GM18861 (cell line): ENCODE data around the gene MED19.
"Not testable (repeated sequence)": the region's sequence is repeated elsewhere in the genome, so short reads cannot be mapped to it uniquely, and the experiment has no call there.

ENCODE experiments used
- ATAC-seq: cut with Tn5 transposase; IDR thresholded peaks from one replicate; pipeline ENCODE4 v1.9.1; 2021; ENCODE audit not compliant: unreplicated experiment

Gene MED19, protein sequence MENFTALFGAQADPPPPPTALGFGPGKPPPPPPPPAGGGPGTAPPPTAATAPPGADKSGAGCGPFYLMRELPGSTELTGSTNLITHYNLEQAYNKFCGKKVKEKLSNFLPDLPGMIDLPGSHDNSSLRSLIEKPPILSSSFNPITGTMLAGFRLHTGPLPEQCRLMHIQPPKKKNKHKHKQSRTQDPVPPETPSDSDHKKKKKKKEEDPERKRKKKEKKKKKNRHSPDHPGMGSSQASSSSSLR

DNA sequence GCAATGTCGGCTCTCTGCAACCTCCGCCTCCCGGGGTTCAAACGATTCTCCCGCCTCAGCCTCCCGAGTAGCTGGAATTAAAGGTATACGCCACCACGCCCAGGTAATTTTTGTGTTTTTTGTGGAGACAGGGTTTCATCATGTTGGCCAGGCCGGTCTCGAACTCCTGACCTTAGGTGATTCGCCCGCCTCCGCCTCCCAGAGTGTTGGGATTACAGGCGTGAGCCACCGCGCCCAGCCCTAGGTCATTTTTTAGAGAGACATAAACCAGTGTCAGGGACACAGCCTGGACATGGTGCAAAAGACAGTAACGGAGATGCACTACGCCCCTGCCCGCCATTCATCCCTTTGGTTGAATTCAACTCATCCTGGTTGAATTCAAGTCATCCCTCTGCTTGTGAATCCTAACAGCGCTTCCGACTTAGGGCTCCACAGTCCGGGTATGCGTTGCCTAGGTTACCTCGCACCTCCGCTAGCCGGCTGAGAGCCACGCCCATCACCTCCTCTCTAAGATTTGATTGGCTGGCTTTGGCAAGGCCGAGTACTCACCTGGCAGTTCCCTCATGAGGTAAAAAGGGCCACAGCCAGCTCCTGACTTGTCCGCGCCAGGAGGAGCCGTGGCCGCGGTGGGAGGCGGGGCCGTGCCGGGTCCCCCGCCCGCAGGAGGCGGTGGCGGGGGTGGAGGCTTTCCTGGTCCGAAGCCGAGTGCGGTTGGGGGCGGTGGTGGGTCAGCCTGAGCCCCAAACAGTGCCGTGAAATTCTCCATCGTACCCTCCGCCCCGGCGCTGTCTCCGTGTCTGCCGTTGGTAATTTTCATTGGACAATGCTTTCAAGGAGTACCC lies at the start of gene MED19:
Gene MED19 (minus strand): TSS at position 802 of the 842 bp plus-strand sequence. CDS start 36 bp downstream, at position 766.
- ATAC-seq, result peak; percentile 22

DNA sequence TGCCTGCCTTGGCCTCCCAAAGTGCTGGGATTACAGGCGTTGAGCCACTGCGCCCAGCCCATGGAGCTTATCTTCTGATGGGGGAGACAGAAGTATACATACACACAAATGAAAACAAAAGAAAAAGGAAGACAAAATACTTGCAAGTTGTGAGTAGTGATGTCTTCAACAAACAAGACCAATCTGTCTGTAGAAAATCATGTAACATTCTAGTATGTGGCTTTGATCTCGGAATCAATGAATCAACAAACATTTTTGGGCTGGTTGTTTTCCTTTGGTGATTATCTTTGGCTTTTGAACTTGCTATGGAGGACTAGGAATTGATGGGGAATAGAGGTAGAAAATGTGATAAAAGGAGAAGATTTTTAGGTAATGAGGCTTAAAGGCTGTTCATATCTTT lies 46.2 kb upstream of the MED19 start:
- ATAC-seq, result no peak

DNA sequence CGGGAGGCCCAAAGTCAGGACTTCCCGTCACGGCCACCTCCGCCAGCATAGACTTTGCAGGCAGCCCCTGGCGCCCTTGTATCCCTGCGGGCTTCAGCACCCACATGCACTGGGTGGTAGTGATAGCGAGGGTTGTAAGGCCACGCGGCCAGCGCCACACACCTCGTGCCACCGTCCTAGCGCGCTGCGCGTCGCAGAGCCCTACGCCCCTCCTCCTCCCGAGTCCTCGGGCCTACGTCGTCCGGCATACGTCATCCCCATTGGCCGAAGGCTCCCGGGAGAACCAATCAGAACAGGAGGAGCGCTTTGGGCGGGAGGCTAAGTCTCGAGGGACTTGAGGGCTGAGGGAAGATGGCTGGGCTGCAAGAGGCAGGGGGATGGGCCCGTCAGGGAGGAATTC lies 40.9 kb upstream of the MED19 start:
- ATAC-seq, result no peak

DNA sequence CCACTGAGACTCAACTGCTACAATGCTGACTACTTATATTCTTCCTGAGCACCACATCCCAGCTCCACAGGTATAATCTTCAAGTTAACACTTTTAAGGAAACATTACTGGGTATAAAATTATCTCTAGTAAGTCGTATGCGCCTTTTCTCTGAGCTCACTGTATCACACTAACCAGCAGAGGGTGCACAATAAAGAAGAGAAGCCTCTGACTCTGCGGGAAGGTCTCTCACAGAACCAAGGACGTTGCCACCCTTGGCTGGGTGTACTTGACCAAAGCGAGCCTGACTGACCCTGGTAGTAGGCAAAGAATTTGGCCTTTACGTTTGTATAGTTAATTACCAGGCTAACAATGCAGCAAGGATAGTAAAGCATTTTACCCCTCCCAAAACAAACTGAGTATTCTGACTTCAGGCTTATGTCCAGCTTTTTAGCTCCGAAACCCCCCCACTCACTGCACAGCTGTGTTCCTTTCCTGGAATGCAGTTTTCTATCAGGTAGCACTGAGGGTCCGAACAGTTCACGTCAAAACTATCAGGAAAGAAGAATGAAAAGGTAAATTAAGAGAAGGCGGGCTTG lies 39.8 kb upstream of the MED19 start, which contains the start of gene BTBD18:
Gene BTBD18 (minus strand): TSS at position 144 of the 578 bp plus-strand sequence. CDS start 631 bp downstream, outside the sequence.
- ATAC-seq, result no peak

DNA sequence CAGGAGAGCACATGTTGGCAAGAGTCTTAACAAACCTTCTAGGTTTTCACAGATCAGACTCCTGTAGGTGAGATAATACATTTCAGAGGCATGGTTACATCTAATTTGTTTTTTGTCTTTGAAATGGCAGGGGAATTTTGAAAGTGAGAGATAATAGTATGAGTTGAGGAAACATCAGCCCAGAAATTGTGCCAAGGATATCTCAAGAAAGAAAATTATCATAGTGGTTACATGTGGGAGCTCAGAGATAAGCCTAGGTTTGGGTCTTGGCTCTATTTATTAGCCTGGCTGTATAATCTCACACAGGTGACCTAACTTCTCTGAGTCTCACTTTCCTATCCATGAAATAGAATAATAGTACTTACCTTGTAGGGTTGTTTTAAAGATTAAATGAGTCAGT lies 39.2 kb upstream of the MED19 start:
- ATAC-seq, result no peak

DNA sequence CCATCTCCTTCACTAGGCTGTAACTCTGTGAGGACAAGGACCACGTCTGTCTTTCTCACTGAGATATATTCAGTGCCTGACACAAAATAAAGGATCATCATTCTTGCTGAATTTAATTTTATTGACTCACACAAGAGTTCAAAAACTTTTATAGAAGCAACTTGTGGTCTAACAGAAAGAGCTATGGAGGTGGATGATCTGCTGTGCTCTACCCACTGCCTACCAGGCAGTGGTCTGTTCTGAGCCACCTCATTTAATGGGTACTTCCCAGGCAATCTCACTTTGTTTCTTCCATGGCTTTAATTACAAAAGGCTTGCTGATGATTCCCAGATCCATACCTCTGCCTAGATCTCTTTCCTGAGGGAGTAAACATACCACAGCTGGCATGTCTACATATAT lies 34.9 kb upstream of the MED19 start:
- ATAC-seq, result no peak

DNA sequence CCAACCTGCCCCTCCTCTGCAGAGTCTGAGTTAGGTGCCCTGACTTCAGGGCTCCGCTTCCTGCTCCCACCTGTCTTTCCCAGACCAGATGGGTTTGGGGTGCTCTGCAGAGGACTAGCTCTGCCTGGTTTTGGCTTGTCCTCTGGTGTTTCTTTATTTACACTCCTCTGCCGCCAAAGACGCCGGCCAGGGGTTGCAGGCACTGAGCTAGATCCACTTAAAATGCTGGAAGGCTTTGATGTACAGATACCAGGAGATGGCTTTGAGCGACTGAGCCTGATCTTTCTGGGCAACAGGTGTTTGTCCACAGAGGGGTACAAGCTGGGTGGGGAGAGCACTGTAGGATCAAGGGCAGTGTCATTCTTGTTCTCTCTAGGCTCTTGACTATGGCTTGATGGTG lies 33.2 kb upstream of the MED19 start:
- ATAC-seq, result no peak

DNA sequence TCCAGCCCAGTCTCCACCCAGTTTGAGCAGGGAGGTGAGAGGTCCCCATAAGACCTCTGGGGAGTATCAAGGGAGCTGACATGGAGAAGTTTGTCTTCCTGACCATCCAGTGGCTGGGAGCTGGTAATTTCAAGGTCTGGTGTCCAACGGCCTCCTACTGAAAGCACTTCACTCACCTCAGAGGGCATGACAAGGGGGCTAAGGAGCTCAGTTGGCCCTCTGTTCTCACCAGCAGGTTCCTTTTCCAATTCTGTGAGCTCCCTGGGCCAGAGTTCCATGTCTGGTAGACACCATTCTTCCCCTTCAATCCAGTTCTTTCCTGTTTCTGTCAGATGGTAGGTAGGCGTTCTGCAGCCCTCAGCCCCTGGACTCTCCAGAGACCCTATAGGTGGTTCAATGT lies 32.3 kb upstream of the MED19 start:
- no peak for ATAC-seq

DNA sequence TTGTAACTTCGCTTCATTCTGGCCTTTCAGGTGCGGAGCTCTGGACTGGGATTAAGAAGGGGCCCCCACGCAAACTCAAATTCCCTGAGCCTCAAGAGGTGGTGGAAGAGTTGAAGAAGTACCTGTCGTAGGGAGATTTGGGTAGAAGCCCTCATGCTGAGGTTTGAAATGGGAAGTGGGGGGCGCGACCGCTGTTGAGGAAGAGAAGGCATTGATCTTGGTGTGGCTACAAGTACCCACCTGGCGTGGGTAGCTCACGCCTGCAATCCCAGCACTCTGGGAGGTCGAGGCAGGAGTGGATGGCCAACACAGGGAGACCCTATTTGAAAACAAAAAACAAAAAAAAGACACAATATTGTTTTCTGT lies 30.1 kb upstream of the MED19 start:
- ATAC-seq, result no peak

DNA sequence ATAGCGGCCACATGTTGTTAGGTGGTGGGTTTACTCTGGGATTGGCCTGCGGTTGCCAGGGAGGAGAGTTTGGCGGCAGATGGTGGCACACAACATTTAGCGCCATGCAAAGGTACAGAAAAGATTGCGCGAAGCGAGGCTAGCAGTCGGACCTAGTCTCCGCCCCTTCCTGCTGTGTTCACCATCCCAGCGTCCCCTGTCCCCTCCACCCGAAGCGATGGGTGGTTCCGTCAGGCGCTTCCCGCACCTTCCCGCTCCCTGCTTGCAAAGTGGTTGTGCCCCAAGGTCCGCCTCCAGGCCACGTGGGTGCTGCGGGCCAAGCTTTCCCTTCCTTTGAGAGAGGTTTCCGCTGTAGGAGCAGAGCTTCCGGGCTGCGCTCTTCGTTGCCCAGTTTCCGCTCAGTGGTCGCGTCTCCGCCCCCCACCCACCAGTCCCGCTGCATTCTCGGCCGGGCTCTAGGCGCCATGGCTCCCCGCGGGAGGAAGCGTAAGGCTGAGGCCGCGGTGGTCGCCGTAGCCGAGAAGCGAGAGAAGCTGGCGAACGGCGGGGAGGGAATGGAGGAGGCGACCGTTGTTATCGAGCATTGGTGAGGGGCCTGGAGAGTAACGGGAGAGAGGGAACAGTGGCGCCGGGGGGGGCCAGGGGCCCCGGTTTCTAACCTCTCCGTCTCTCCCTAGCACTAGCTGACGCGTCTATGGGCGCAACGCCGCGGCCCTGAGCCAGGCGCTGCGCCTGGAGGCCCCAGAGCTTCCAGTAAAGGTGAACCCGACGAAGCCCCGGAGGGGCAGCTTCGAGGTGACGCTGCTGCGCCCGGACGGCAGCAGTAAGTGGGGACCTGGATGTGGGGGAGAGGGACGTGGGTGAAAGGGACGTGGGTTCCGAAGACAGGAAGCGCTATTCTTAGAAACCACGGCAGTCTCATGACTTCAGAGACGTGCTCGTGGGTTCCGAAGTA lies 29.4 kb upstream of the MED19 start, which contains the start of gene SELENOH:
Gene SELENOH (plus strand): TSS at position 360 of the 955 bp plus-strand sequence. CDS start 105 bp downstream, at position 465.
- peak; percentile 85 for ATAC-seq

DNA sequence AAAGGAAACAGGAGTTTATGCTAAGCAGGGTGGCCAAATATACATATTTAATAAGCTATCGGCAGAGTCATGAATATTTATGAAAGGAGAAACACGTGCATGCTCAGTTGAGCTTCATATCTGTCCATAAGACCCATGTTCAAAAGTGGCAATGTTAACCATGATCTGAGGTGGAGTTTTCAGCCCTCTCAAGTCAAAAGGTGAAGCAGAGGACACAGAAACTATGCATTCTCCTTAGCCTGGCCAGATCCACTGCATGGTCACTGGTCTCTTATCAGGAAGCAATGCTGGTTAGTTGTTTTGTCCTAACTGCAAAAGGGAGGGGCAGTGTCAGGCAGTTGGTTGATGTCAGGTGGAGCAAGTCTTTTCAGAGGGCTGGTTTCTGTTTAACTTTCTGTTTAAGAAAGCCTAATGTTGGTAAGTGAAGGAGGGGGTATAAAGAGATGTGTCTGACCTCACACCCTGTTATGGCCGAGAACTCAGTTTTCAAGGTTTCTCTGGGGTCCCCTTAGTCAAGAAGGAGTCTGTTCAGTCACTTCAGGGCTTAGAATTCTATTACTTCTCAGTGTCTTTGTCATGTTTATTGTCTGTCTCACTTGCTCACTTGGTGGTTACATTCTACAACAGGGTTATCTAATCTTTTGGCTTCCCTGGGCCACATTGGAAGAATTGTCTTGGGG lies 23.7 kb upstream of the MED19 start:
- ATAC-seq, result no peak

DNA sequence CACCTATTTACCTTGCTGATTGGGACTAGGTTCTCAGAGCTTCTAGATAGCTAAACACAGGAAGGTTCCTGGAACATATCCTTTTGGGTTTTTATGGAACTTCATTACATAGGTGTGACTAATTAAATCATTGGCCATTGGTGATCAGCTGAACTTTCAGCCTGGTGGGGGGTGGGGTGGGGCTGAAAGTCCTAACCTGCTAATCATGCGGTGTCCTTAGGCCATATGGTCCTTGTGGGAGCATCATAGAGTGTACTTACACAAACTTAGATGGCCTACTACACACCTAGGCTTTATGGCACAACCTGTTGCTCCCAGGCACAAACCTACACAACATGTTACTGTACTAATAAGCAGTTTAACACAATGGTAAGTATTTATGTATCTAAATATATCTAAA lies 20.6 kb upstream of the MED19 start:
- ATAC-seq, result no peak

DNA sequence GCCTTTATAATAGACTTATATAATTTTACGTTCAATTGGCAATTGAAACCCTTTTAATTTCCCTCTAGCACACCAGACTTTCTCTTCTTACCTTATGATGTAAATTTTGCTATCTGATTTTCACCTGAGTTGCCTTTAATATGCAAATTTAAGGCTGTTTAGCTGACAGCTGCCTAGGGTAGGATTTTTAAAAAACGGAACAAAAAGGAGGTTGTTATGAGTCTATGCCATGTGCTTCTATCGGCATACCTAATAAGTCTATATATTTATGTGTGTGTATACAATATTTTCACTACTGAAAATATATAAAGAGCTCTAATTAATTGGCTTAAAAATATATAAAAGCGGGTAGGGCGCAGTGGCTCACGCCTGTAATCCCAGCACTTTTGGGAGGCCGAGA lies 17.5 kb upstream of the MED19 start:
- no peak for ATAC-seq

DNA sequence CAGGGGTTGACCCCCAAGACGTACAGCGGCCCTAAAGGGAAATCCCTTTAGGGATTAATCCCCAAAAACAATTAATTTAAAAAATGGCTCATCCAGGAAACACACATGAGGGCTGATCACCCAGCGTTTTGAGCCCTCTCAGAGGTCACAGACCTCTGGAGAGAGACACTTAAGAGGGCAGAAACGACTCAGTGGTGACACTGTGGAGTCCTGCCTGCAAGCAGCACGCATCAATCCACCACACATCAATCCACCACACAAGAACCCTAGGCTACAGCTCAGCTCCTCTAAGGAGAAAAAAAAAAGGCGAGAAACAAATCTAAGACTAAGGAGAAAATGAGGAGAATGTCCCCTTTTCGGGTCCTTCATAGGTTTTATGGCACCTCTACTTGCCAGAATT lies 16.8 kb upstream of the MED19 start:
- no peak for ATAC-seq

DNA sequence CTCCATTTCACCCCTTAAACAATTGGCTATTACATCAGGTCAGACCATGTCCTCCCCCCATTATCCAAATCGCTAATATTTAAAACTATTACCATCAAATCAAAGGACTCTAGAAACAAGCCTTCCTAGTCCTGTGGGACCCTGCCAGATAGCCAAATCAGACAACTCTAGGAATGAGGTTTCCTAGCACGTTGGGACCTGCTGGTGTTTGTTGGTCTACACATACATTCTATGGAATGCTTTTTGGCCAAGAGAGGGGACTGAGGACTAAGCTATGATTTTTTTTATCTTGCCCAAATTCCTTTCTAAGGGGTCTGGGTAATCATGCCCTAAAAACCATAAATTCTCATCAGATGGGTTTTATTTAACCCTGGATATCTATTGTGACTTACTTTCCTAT lies 15.2 kb upstream of the MED19 start:
- ATAC-seq, result no peak

DNA sequence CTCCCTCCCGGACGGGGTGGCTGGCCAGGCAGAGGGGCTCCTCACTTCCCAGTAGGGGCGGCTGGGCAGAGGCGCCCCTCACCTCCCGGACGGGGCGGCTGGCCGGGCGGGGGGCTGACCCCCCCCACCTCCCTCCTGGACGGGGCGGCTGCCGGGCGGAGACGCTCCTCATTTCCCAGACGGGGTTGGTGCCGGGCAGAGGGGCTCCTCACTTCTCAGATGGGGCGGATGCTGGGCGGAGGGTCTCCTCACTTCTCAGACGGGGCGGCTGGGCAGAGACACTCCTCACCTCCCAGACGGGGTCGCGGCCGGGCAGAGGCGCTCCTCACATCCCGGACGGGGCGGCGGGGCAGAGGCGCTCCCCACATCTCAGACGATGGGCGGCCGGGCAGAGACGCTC lies 4.7 kb upstream of the MED19 start:
- ATAC-seq, result not testable (repeated sequence)

DNA sequence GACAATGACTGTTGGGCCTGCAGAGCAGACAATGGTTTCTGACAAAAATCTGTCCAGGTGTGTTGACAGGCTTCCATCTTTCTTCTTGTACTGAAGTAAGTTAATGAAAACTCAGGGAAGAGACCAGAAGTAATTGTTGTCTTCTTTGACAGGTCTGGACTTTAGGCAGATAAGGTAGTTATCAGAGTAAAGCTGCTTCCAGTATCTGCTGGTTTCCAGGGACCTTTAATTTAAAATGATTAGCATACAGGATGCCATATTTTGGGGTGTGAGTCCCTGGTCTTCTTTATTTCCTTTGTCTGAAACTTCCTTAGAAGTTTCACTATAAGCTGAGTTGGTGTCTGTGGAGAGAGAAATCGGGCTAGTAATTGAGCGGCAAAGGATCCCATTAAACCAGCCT lies 1.8 kb upstream of the MED19 start:
- ATAC-seq, result no peak

DNA sequence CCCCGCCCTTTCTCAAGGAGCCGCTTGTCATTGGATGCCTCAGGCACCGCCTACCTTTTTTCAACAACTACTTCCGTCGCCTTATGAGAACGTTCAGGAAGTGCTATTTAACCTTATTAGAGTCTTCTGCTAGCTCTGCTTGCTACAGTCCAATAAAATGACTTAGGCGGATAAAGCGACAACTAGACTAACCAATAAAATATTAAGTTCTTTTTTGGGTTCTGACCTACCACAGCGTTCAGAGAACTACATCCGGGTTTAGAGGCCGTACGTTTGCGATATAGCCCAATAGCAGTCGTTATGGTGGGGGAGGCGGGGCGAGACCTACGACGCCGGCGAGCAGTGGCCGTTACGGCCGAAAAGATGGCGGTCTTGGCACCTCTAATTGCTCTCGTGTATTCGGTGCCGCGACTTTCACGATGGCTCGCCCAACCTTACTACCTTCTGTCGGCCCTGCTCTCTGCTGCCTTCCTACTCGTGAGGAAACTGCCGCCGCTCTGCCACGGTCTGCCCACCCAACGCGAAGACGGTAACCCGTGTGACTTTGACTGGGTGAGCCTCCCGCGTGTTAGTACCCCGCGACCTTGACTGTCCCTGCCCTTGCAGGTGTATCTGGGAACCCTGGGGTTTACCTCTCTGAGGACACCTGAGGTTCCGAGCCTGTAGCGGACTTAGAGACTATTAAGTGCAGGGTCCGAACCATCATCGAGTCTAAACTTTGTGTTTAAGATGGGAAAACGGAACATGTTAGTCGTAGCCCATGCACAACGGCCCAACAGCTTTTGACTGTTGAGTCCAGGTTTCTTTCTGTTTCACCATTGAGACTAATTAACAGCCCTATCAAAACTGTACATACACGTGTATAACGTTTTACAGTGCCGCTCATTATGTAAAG lies 488 bp upstream of the MED19 start, which contains the start of gene TMX2:
Gene TMX2 (plus strand): TSS at position 338 of the 895 bp plus-strand sequence. CDS start 26 bp downstream, at position 364.
- ATAC-seq, result peak; percentile 97

DNA sequence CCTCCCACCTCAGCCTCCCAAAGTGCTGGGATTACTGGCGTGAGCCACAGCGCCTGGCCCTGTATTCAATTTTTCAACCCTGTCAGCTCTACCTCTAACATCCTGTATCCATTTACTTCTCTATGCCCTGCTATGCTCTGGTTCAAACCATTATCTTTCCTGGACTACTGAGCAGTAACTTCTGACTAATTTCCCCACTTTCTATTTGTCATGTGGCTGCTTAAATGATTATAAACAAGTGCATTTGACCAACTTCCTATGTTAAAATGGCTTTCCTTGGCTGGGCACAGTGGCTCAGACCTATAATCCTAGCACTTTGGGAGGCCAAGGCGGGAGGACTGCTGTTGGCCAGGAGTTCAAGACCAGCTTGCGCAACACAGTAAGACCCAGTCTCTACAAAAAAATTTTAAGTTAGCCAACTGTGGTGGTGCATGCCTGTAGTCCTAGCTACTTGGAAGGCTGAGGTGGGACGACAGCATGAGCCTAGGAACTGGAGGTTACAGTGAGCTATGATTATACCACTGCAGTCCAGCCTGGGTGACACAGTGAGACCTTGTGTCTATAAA lies 2.1 kb downstream of the MED19 start:
- no peak for ATAC-seq
